ENCODE results near the gene HBG2.
"Not testable (repeated sequence)": the region's sequence is repeated elsewhere in the genome, so short reads cannot be mapped to it uniquely, and the experiment has no call there.

The HBG2 gene

DNA sequence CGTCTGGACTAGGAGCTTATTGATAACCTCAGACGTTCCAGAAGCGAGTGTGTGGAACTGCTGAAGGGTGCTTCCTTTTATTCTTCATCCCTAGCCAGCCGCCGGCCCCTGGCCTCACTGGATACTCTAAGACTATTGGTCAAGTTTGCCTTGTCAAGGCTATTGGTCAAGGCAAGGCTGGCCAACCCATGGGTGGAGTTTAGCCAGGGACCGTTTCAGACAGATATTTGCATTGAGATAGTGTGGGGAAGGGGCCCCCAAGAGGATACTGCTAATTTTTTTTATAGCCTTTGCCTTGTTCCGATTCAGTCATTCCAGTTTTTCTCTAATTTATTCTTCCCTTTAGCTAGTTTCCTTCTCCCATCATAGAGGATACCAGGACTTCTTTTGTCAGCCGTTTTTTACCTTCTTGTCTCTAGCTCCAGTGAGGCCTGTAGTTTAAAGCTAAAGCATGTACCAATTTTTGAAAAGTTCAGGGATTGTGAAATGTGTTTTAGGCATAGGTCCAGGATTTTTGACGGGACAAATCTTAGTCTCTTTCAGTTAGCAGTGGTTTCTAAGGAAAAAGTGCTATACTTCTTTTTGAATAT is 4.7 kb downstream of the HBG2 start, which contains the start of gene HBG1:
Gene HBG1 (minus strand): TSS at position 51 of the 590 bp plus-strand sequence. CDS start 53 bp downstream, outside the sequence.
- DNase-seq (ENCODE audit: low read depth in 2 of 2): not testable (repeated sequence)

DNA sequence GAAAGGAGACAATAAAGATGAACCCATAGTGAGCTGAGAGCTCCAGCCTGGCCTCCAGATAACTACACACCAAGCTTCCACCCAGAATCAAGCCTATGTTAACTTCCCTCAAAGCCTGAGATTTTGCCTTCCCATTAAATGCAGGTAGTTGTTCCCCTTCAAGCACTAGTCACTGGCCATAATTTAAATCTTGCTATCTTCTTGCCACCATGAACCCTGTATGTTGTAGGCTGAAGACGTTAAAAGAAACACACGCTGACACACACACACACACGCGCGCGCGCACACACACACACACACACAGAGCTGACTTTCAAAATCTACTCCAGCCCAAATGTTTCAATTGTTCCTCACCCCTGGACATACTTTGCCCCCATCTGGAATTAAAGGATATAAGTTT is 6.1 kb downstream of the HBG2 start:
- DNase-seq (ENCODE audit: low read depth in 2 of 2): not testable (repeated sequence)

DNA sequence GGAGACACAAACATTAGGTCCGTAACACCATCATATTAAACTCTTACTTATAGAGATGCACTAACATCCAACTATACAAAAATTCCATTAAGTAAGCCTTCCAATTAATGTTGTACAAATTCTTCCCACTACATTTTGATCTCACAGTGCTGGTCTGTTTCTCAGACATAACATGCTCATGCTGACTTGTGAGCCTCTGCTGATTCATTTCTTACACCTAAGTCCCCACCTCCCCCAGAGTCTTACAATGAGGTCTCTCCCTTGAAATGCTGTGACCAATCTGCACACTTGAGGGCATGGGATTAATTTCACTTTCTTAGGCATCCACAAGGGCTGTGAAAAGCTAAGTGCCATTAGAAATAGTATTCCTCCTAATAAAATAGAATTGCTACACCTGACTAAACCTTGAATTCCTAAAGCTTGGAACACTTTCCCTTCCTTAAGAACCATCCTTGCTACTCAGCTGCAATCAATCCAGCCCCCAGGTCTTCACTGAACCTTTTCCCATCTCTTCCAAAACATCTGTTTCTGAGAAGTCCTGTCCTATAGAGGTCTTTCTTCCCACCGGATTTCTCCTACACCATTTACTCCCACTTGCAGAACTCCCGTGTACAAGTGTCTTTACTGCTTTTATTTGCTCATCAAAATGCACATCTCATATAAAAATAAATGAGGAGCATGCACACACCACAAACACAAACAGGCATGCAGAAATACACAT is 6.9 kb downstream of the HBG2 start:
- DNase-seq (ENCODE audit: low read depth in 2 of 2): no peak

DNA sequence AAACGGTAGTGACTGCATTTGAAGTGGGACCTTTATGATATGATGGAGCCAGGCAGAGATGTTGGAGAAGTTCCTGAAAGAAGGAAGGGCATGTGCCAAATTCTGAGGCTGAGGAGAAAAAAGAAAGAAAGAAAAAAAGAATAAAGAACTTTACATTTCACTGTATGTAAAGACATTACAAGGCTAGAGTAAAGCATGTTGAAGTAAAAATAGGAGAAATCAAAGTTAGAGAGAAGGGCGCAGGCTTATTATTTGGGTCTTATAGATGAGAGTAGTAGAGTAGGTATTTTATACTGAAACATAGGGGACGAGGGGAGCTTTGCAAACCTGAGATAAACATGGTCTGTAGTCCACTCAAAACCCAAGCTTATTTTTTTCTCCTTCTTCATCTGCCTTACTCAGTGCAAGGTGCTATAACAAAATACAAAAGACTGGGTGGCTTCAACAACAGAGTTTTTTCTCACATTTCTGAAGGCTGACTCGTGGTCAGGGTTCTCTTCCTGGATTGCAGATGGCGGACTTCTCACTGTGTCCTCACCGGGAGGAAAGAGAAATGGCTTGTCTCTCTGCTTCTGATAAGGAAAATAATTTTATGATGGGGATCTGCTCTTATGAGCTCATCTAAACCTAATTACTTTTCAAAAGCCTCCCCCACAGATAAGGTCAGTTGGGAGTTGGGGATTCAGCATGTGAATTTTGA is 7.7 kb downstream of the HBG2 start:
- no peak for DNase-seq (ENCODE audit: low read depth in 2 of 2)

DNA sequence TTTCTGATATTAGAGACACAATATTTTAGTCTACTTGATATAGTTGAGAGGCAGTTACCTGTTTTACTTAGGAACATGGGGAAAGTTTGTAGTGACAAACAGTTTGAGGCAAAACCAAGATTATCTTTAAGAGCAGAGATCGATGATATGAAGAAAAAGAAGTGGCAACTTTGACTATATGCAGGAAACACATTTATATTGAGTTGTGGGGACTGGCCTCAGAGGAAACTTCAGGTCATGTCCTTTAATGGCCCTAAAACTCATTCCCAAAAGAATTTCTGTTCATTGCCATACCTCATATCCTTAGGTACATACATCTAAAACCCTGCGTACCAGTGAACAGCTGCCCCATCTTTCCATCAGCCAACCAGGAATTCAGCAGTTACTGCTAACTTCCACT is 9.4 kb downstream of the HBG2 start:
- DNase-seq (ENCODE audit: low read depth in 2 of 2): no peak

DNA sequence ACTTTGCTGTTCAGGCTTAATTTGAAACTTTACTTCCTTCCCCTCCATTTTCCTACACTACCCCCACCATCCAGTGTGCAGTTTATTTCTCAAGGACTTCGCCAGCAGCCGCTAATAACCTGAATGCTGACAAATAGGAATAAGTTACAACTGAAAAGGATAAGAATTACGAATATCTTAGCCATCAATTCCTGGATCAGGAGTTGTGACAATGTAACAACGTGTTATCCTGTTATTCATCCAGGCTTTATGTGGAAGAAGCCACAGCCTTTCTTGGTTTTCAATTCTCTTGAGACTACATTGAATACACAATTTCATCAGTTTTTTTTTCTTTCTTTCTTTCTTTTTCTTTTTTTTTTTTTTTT is 10.8 kb downstream of the HBG2 start:
- DNase-seq (ENCODE audit: low read depth in 2 of 2): no peak

DNA sequence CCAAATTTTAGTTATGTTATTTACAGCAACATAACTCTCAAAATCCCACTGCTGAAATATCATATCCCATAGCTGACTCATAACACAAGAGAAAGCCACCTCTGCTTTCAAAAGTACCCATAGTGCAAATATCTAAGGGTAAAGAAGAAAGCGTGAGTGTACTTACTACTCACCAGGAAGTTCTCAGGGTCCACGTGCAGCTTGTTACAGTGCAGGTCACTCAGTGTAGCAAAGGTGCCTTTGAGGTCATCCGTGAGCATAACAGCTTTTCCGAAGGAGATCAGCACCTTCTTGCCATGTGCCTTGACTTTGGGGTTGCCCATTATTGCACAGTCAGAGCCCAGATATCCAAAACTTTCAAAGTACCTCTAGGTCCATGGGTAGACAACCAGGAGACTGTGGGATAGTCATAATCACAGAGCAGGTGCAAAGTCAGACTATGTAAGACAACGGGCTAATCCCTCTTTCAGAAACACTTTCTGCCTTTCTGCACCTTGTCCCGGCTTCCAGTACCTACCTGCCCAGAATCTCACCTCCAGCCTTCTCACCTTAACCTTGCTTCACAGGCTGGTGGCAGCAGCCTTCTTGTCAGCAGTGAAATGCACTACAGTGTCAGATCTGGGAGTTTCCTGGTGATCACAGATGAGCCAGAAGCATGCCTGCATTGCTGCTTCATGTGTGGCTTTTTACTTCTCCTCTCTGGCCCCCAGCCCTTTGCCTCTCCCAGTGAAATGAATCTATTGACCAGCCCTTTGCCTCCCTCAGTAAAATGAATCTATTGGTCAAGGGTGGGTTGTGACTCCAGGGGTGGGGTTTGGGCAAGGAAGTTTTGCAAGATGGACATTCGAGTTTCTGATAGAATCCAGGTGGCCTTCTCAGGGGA is 11.4 kb downstream of the HBG2 start:
- DNase-seq (ENCODE audit: low read depth in 2 of 2): no peak

DNA sequence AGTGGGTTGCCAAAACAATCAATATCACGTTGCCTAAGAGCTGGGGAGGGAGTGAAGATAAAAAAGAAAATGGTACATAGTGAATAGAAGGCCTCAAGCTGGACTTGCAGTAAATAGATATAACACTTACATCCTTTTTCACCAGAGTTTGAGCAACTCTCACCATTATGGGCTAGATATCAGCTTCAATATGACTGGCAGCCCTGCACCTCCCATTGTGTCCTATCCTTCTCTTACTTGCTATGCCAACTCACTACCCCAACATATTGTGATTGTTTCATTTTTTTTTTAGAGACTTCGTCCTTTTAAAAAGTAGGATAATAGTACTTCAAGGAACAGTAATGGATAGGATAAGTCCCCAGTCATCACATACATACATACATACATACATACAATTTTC is 12.4 kb downstream of the HBG2 start:
- no peak for DNase-seq (ENCODE audit: low read depth in 2 of 2)

DNA sequence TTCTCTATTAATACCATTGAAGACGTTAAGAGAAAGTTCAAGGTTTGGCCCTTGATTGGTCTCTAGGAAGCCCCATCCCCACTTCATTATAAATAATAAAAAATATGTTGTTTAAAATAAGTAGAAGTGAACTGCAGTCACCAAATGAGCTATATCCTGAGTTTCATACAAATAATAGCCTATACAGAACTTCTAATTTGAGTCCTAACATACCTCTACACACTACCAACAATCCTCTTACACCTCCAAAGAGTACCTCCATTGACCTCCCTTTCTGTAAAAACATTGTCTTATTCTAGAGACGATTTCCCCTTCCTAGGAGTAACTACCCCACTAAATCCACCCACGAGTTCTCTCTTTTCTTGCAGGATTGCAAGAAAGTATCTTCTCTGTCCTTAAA is 13.1 kb downstream of the HBG2 start:
- no peak for DNase-seq (ENCODE audit: low read depth in 2 of 2)

DNA sequence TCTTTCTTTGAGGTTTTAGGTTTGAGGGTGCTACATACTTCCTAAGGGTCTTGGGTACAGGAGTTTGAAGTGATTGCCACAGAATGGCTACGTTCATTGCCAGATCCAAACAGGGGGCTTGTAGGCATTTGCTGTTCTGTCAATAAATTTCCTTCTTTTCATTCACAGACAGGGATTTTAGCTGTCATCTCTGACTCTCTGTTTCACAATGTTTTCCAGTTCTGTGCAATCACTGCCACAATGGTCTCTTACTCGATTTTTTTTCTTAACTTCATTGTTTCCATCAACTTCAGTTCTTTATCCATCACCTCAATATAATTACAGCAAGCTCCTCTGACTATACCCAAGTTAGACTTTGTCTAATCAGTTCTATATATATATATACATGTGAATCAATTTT is 14.1 kb downstream of the HBG2 start:
- no peak for DNase-seq (ENCODE audit: low read depth in 2 of 2)

DNA sequence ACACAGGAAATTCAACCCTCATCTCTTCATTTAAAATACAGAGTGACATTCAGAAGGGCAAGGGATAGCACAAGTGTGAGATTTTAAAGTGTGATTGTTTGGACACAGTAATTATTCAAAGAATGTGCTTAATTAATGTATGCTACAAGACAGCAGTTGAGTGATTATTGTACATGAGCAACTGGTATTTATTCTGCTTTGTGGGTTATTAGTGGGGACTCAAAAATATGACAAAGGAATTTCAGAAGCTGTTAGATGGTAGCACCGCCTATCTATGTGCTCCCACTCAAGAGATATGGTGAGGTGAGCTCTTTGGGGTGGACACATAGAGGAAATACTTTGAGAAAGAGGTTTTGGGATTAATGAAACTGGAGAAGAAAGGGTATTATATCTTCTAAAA is 14.5 kb downstream of the HBG2 start:
- no peak for DNase-seq (ENCODE audit: low read depth in 2 of 2)

DNA sequence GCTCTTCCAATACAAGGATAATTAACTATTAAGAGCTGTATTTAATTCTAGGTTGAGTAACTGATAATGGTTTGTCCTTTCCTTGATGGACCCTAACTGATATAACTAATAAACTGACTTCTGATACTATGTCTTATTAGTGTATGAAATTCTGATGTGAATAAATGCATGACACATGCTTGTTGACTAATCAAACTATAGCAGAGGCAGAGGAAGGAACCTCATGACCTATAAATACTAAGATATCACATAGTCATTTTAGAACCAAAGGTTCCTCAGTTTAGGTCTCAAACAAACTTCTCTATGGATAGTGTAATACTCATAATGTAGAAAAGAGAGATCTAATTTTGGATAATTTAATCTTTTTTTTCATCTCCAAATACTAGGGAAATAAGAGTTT is 15.5 kb downstream of the HBG2 start:
- DNase-seq (ENCODE audit: low read depth in 2 of 2): no peak

DNA sequence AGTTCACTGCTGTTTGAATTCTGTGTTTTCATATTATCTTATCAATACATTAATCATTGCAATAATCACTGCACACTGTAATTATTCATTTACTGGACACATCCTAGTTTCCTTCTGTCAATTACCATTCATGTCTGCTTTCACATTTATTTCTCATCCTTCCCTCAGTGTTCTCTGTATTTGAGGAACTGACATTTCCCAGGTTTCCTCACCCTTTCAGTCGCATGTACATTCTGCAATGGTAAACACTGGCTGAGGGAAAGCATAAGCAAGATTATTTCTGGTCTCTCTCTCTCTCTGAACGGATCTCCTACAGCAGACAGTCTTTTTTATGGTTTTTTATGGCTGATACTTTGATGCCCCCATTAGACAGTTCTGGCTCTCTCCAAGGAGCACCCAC is 16.1 kb downstream of the HBG2 start:
- DNase-seq (ENCODE audit: low read depth in 2 of 2): no peak

DNA sequence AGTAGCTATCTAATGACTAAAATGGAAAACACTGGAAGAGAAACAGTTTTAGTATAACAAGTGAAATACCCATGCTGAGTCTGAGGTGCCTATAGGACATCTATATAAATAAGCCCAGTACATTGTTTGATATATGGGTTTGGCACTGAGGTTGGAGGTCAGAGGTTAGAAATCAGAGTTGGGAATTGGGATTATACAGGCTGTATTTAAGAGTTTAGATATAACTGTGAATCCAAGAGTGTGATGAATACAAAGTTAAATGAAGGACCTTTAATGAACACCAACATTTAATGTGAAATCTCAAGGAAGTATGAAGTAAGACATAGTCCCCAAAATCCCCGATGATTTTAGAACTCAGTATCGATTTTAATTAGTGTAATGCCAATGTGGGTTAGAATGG is 17.2 kb downstream of the HBG2 start:
- DNase-seq (ENCODE audit: low read depth in 2 of 2): no peak

DNA sequence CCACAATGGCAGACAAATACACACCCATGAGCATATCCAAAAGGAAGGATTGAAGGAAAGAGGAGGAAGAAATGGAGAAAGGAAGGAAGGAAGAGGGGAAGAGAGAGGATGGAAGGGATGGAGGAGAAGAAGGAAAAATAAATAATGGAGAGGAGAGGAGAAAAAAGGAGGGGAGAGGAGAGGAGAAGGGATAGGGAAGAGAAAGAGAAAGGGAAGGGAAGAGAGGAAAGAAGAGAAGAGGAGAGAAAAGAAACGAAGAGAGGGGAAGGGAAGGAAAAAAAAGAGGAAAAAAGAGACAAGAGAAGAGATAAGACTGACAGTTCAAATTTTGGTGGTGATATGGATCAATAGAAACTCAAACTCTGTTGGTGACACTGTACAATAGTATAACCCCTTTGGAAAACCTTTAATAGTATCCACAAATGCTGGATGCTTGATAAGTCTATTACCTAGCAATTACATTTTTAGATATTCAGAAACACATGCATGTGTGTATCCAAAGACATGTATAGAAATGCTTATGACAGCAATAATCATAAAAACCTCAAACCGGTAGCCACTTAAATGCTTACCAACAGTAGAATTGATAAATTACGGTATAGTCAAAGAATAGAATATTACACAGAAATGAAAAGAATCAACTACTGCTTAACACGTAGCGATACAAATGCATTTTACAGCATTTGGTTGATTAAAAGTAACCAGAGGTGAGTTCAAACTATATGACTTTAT is 19.1 kb downstream of the HBG2 start:
- DNase-seq (ENCODE audit: low read depth in 2 of 2): no peak

DNA sequence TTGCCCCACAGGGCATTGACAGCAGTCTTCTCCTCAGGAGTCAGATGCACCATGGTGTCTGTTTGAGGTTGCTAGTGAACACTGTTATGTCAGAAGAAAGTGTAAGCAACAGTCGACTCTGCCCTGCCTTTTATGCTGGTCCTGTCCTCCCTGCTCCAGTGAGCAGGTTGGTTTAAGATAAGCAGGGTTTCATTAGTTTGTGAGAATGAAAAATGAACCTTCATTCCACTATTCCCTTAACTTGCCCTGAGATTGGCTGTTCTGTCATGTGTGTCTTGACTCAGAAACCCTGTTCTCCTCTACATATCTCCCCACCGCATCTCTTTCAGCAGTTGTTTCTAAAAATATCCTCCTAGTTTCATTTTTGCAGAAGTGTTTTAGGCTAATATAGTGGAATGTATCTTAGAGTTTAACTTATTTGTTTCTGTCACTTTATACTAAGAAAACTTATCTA is 20.2 kb downstream of the HBG2 start, which contains the start of gene HBD:
Gene HBD (minus strand): TSS at position 103 of the 454 bp plus-strand sequence. CDS start 50 bp downstream, at position 53.
- DNase-seq (ENCODE audit: low read depth in 2 of 2): no peak

DNA sequence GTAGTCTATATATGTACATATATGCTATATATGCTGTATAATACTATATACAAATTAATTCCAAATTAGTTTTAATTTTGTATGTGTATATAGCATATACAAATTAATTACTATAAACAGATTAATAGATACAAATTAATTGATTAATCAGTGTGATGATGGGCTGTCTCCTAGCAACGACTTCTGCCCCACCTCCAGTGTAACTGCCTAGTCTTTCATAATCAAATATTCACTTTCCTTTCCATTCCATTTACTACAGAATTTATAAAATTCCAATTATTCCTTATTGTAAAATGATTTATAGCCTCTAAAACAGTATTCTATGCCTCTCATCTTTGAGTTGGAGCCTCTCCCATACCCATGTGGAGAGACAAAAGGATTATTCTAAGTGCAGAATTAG is 21.3 kb downstream of the HBG2 start:
- DNase-seq (ENCODE audit: low read depth in 2 of 2): no peak

DNA sequence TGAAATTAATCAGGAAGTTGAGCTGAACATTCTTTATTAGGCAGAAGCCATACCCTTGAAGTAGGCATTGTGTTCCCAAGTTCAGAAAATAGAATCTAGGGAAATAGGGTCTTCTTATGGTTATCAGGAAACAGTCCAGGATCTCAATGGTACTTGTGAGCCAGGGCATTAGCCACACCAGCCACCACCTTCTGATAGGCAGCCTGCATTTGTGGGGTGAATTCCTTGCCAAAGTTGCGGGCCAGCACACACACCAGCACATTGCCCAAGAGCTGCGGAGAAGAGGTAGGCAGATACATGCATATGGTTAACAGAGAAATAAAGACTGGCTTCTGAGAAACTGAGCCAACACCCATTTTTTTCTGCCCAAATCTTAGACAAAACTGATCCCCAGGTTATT is 21.8 kb downstream of the HBG2 start:
- DNase-seq (ENCODE audit: low read depth in 2 of 2): no peak

DNA sequence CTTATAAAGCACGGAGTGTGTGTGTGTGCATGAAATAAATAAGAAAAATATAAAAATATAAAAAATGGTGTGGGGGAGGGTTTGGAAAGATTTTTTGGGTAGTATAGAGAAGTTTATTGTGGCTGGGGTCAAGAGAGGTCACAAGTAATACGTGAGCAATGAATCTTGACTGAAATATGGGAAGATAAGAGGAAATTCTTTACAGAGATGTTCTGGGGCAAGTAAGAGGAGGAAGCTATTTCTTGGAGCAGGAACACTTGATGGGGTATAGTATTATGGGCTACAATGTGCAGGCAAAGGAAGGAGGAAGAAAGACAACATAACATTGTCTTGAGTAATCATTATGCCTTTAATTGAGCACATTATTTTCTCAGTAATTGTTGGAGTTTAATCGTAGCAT is 22.4 kb downstream of the HBG2 start:
- DNase-seq (ENCODE audit: low read depth in 2 of 2): no peak

DNA sequence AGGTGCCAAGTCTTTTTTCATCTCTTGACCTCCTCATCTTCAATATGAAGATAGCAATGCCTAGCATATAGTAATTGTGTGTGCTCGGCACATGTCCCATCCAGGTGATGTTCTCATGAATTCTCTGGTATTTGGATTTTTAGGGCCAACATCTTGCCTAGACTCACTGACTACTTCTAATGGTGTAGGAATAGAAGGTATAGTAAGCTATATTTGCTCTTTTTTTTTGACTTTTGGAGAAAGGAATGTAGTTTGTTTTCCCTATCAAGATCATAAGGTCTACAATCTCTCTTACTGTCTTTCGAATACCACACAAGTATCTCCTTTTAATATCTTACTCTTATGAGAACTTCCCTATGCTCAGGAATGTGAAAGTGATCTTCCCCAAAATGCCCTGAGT is 23.5 kb downstream of the HBG2 start:
- no peak for DNase-seq (ENCODE audit: low read depth in 2 of 2)

DNA sequence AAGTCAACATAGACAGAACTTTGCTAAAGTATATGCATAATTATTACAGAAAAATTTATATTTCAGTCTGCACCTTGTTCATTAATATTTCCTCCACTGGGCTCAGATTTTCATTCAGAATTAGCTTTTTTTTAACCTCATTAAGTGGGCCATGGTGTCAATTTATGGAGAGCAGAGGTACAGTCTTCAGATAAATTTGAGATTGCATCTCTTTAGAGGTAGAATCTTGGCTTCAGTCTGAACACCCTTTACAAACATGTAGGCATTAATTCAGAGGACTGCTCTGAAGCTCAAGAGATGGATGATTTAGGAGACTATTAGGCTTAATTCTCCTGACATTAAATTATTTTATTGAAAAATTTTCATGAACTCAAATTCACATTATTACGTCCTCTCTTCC is 24.3 kb downstream of the HBG2 start:
- DNase-seq (ENCODE audit: low read depth in 2 of 2): no peak

All from activated CD8-positive, alpha-beta memory T cell treated with anti-CD3 and anti-CD28 coated beads for 4 hours (primary cell).